ENCODE results near the gene ZNF496.
"Not testable (repeated sequence)": the region's sequence is repeated elsewhere in the genome, so short reads cannot be mapped to it uniquely, and the experiment has no call there.

The ZNF496 gene

GRCh38 chr1:247291161-247291560, 40.5 kb downstream of the ZNF496 start:
- Histone ChIP-seq H3K79me2 (ENCODE audit: insufficient read depth, low read length) (no peaks in the 10 kb centered on the region), H3K9ac (ENCODE audit: low read length) (no peak overlapping the region), H3K4me1 (ENCODE audit: insufficient read depth, low read length, severe bottlenecking) (no peaks in the 10 kb centered on the region), H3K9me2 (ENCODE audit: low read depth, low read length) (no peaks in the 10 kb centered on the region), H3K27ac (ENCODE audit: low read depth, low read length, poor library complexity, severe bottlenecking) (no peak overlapping the region), H3K27me3 (ENCODE audit: insufficient read depth, low read length) (no peaks in the 10 kb centered on the region), H3K9me3 (ENCODE audit: low read length) (no peaks in the 10 kb centered on the region), H3F3A (ENCODE audit: insufficient read depth, low read length) (no peaks in the 10 kb centered on the region), H4K20me1 (ENCODE audit: insufficient read depth, low read length) (no peaks in the 10 kb centered on the region), H2AFZ (ENCODE audit: low read length) (no peak overlapping the region), H3K4me3 (ENCODE audit: low read depth, low read length, poor library complexity, severe bottlenecking) (no peak overlapping the region), H3K4me2 (ENCODE audit: low read length) (no peak overlapping the region), H3K36me3 (ENCODE audit: insufficient read depth, low read length) (no peaks in the 10 kb centered on the region)
- TF ChIP-seq EZH2 (IDR thresholded peaks at IDR 0.05; ENCODE audit: borderline replicate concordance, low read length) = no peak
- no peak for TF ChIP-seq CTCF (IDR thresholded peaks at IDR 0.05; ENCODE audit: low read length)

- Histone ChIP-seq H3K27ac (ENCODE audit: low read depth, low read length, poor library complexity, severe bottlenecking) (no peak overlapping the region), H4K20me1 (ENCODE audit: insufficient read depth, low read length) (no peaks in the 10 kb centered on the region), H3K36me3 (ENCODE audit: insufficient read depth, low read length) (no peaks in the 10 kb centered on the region), H3K4me3 (ENCODE audit: low read depth, low read length, poor library complexity, severe bottlenecking) (no peak overlapping the region), H3K4me1 (ENCODE audit: insufficient read depth, low read length, severe bottlenecking) (no peaks in the 10 kb centered on the region), H3K27me3 (ENCODE audit: insufficient read depth, low read length) (no peaks in the 10 kb centered on the region), H3K79me2 (ENCODE audit: insufficient read depth, low read length) (no peaks in the 10 kb centered on the region), H3K9me2 (ENCODE audit: low read depth, low read length) (no peaks in the 10 kb centered on the region), H3F3A (ENCODE audit: insufficient read depth, low read length) (no peaks in the 10 kb centered on the region), H3K9ac (ENCODE audit: low read length) (no peak overlapping the region), H3K4me2 (ENCODE audit: low read length) (no peak overlapping the region), H3K9me3 (ENCODE audit: low read length) (no peaks in the 10 kb centered on the region; the same call in 1 of the 2 replicates), H2AFZ (ENCODE audit: low read length) (no peak overlapping the region)
- TF ChIP-seq CTCF (IDR thresholded peaks at IDR 0.05; ENCODE audit: low read length) (no peak), EZH2 (IDR thresholded peaks at IDR 0.05; ENCODE audit: borderline replicate concordance, low read length) (no peak)
Measured at GRCh38 chr1:247290576-247290975, 41.1 kb downstream of the ZNF496 start.

- not testable (repeated sequence) for H2AFZ ChIP-seq (ENCODE audit: low read length)
Measured at GRCh38 chr1:247289274-247289892, 42.3 kb downstream of the ZNF496 start.

DNA sequence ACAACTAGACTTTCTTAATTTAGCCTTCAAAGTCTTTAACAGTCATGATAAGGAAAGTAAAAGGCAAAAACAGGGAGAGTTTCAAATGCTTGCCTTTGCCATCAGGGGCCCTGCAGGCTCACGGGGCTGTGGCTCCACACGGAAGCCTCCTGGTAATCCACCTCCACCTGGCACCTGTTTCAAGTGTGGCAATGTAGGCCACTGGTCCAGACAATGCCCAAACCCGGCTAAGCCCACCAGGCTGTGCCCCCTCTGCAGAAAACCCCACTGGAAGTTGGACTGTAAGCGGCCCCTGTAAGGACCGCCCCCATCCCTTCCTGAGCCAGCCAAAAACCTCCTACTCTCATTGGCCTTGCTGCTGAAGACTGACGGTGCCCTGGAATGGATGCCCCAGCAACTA, 43.3 kb downstream of the ZNF496 start:
- no peaks in the 10 kb centered on the region for H3K79me2 ChIP-seq (ENCODE audit: insufficient read depth, low read length)
- no peaks in the 10 kb centered on the region for H4K20me1 ChIP-seq (ENCODE audit: insufficient read depth, low read length)
- no peaks in the 10 kb centered on the region; the same call in 1 of the 2 replicates for H3K9me3 ChIP-seq (ENCODE audit: low read length)
- no peak overlapping the region for H2AFZ ChIP-seq (ENCODE audit: low read length)
- no peak overlapping the region for H3K4me2 ChIP-seq (ENCODE audit: low read length)
- H3K4me3 ChIP-seq (ENCODE audit: low read depth, low read length, poor library complexity, severe bottlenecking) = no peak overlapping the region
- H3K36me3 ChIP-seq (ENCODE audit: insufficient read depth, low read length) = no peaks in the 10 kb centered on the region
- H3F3A ChIP-seq (ENCODE audit: insufficient read depth, low read length) = no peaks in the 10 kb centered on the region
- H3K9me2 ChIP-seq (ENCODE audit: low read depth, low read length) = no peaks in the 10 kb centered on the region
- no peaks in the 10 kb centered on the region for H3K27me3 ChIP-seq (ENCODE audit: insufficient read depth, low read length)
- no peak overlapping the region for H3K9ac ChIP-seq (ENCODE audit: low read length)
- no peak for TF ChIP-seq EZH2 (IDR thresholded peaks at IDR 0.05; ENCODE audit: borderline replicate concordance, low read length)
- no peak for TF ChIP-seq CTCF (IDR thresholded peaks at IDR 0.05; ENCODE audit: low read length)
- H3K4me1 ChIP-seq (ENCODE audit: insufficient read depth, low read length, severe bottlenecking) = no peaks in the 10 kb centered on the region
- no peak overlapping the region for H3K27ac ChIP-seq (ENCODE audit: low read depth, low read length, poor library complexity, severe bottlenecking)

More at GRCh38 chr1:247289274-247289892, 42.3 kb downstream of the ZNF496 start:
- H3K36me3 ChIP-seq (ENCODE audit: insufficient read depth, low read length); H3K9me3 ChIP-seq (ENCODE audit: low read length); H3K27me3 ChIP-seq (ENCODE audit: insufficient read depth, low read length); H4K20me1 ChIP-seq (ENCODE audit: insufficient read depth, low read length); H3K79me2 ChIP-seq (ENCODE audit: insufficient read depth, low read length); H3K27ac ChIP-seq (ENCODE audit: low read depth, low read length, poor library complexity, severe bottlenecking); H3K4me2 ChIP-seq (ENCODE audit: low read length); H3K9ac ChIP-seq (ENCODE audit: low read length); H3K9me2 ChIP-seq (ENCODE audit: low read depth, low read length); H3F3A ChIP-seq (ENCODE audit: insufficient read depth, low read length); H3K4me3 ChIP-seq (ENCODE audit: low read depth, low read length, poor library complexity, severe bottlenecking); H3K4me1 ChIP-seq (ENCODE audit: insufficient read depth, low read length, severe bottlenecking): not testable (repeated sequence)
